Epithelial cell of proximal tubule (primary cell): ENCODE results near the gene GTF3C5. TPM values are rescaled to one million over a fixed set of nuclear protein-coding genes. Genes with fewer than 3 reads are reported as not detected.

ENCODE experiments used
- DNase-seq: peaks from one replicate; pipeline ENCODE4 v3.0.0-alpha.2; 2011; ENCODE audit warnings: low read depth
- H3K4me3 ChIP-seq: 2 replicates; pipeline ENCODE4 v1.5.1; 2011; ENCODE audit warnings: low read depth, mild to moderate bottlenecking, low read length
- total RNA-seq: library from RNA; depleted of rRNA; stranded (reverse); fragments of >200 nt; gene quantifications from 2 replicates; pipeline ENCODE4 v1.2.3, GENCODE V29; 2015
- TF ChIP-seq, protein P1 (sequence below): conservative IDR thresholded peaks from 2 replicates; pipeline ENCODE4 v1.5.1; 2012; ENCODE audit warnings: low read depth, mild to moderate bottlenecking, low read length

GTF3C5 gene
- total RNA-seq, 1 donor from 2014 or later: 112 TPM

DNA sequence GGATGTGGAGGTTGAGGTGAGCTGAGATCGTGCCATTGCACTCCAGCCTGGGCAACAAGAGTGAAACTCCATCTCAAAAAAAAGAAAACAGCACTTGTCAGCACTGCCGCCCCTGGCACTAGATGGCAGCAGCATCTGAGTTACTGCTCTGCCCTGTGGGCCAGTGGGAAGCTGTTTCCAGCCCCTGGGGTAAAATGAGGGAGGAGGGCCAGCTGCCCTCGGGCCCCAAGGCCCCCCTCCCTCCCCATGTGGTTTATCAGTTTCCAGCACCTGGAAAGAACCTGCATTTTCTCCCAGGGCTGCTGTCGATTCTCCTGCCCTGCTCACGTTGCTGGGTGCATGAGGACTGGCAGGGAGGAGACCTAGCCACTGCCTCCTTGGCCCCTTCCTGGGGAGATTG is 17.8 kb downstream of the GTF3C5 start:
- no peak overlapping the region for H3K4me3 ChIP-seq
- DNase-seq: no peak
- TF ChIP-seq, protein P1, sequence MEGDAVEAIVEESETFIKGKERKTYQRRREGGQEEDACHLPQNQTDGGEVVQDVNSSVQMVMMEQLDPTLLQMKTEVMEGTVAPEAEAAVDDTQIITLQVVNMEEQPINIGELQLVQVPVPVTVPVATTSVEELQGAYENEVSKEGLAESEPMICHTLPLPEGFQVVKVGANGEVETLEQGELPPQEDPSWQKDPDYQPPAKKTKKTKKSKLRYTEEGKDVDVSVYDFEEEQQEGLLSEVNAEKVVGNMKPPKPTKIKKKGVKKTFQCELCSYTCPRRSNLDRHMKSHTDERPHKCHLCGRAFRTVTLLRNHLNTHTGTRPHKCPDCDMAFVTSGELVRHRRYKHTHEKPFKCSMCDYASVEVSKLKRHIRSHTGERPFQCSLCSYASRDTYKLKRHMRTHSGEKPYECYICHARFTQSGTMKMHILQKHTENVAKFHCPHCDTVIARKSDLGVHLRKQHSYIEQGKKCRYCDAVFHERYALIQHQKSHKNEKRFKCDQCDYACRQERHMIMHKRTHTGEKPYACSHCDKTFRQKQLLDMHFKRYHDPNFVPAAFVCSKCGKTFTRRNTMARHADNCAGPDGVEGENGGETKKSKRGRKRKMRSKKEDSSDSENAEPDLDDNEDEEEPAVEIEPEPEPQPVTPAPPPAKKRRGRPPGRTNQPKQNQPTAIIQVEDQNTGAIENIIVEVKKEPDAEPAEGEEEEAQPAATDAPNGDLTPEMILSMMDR: peak; percentile 57

DNA sequence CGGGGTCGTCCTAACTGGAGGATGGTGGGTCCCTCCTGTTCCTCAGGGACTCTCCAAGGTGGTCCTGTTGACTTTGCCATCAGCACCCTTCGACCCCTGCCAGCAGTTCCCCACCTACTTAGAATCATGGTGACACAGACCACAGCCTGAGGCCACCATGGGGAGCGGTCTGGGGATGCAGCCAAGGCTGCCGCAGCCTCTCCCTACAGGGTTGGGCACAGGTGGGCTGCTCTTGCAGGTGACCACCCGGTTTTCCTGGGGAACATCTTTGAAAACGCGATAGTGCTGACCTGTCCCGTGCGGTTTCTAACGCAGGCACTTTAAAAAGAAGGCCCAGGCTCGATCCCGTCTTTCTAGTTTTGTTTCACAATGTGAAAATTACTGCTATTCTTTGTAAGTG is 18.2 kb downstream of the GTF3C5 start:
- TF ChIP-seq, protein P1: no peak
- no peak for DNase-seq
- H3K4me3 ChIP-seq: no peak overlapping the region

DNA sequence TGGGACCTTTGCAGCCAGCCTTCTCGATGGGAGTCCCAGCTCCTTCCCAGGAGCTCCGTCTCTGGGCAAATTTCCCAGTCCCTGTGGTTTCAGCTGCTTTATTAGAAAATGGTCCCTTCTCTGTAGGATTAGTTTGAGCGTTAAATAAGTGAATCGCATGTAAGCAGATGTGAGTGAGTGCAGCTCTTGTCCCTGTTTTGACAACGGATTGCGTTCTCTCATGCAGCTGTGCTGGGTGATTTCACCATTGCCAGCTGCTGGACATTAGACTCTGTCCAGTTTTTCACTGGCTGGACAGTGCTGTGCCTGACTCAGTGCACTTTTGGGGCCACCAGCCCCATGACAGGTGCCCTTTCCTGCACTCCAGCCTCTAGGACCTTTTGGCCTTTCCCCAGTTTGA is 19.3 kb downstream of the GTF3C5 start:
- DNase-seq: no peak
- no peak overlapping the region for H3K4me3 ChIP-seq
- TF ChIP-seq, protein P1: no peak

DNA sequence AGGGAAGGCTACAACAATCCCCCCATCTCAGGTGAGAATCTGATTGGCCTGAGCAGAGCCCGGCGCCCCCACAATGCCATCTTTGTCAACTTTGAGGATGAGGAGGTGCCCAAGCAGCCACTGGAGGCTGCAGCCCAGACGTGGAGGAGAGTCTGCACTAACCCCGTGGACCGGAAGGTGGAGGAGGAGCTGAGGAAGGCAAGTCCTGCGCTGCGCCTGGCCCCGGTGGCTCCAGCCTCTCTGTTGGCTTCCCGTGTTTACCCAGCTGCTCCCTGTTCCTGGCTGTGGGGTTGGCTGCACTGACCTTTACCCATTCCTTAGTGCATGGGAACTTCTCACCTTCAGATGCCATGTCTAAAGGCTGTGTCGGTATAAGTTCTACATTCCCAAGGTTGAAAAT is 20.0 kb downstream of the GTF3C5 start:
- TF ChIP-seq, protein P1: no peak
- no peak for DNase-seq
- no peak overlapping the region for H3K4me3 ChIP-seq

DNA sequence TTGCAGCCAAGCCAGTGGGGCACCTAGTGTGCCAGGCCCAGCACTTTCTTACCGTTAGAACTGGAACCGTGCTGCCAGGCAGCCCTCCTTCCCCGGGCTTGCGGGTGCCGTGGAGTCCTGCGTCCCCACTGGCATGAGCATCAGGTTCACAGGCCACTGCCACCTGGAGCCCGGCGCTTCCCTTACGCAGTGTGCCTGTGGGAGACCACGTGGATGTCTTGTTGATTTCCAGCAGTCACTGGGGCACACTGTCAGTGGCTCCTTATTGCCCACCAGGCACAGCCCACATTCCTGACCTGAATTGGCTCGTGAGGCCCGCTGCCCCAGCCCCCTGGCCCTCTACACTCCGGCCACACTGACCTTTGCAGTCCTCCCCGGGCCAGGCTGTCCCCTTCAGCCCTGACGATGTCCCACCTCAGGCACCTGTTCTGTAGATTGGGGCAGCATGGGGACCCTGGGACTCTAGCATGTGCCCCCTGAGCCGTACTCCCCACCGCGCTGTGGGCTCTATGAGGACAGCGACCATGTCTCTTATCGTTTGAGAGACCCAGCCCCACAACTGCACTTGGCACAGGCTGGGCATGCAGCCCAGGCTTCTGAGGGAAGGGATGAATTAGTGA is 20.6 kb downstream of the GTF3C5 start:
- no peak for DNase-seq
- TF ChIP-seq, protein P1: no peak

DNA sequence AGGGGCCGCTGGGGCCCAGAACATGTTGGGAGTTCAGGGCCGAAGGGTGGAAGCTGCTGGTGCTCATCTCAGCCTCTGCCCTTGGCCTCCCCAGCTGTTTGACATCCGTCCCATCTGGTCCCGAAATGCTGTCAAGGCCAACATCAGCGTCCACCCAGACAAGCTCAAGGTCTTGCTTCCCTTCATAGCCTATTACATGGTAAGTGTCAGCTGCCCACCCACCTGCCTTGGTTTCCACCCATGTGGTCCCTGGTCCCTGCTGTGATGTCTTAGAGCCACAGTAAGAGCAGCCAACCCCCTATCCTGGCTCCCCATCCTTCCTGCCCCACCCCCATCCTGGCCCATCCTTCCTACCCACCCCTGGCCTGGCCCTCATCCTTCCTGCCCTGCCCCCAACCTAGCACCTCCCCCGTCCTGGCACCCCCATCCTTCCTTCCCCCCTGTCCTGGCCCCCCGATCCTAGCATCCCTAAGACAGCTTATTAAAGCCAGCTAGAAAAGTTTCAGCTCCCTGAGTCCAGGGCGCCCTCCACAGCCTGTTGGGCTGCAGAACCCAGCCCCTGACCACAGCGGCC is 21.3 kb downstream of the GTF3C5 start:
- H3K4me3 ChIP-seq: no peak overlapping the region
- TF ChIP-seq, protein P1: no peak
- DNase-seq: no peak

More for the DNA sequence above, 20.6 kb downstream of the GTF3C5 start:
- H3K4me3 ChIP-seq: no peak overlapping the region
